ENCODE data around the gene EHBP1L1.

EHBP1L1 gene

DNA sequence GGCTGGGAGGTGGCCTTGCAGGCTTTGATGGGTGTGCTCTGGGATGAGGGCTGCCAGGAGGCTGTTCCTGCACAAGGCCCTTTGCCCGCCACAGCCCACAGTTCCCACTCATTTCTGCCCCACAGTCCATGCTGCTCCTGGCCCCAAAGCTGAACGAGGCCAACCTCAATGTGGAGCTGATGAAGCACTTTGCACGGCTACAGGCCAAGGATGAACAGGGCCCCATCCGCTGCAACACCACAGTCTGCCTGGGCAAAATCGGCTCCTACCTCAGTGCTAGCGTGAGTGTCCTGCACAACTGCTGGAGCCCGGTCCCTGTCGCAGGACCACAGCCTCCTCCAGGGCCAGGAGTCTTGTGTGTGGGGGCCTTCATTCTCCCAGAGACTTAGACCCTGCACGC is 40.8 kb upstream of the EHBP1L1 start:
- no peak for TF ChIP-seq ISL1 (CRISPR knock-in tag; IDR thresholded peaks at IDR 0.05)
- no peak for TF ChIP-seq ZNF565 (CRISPR knock-in tag; conservative IDR thresholded peaks at IDR 0.05; ENCODE audit: low read depth)
- TF ChIP-seq, protein P1, sequence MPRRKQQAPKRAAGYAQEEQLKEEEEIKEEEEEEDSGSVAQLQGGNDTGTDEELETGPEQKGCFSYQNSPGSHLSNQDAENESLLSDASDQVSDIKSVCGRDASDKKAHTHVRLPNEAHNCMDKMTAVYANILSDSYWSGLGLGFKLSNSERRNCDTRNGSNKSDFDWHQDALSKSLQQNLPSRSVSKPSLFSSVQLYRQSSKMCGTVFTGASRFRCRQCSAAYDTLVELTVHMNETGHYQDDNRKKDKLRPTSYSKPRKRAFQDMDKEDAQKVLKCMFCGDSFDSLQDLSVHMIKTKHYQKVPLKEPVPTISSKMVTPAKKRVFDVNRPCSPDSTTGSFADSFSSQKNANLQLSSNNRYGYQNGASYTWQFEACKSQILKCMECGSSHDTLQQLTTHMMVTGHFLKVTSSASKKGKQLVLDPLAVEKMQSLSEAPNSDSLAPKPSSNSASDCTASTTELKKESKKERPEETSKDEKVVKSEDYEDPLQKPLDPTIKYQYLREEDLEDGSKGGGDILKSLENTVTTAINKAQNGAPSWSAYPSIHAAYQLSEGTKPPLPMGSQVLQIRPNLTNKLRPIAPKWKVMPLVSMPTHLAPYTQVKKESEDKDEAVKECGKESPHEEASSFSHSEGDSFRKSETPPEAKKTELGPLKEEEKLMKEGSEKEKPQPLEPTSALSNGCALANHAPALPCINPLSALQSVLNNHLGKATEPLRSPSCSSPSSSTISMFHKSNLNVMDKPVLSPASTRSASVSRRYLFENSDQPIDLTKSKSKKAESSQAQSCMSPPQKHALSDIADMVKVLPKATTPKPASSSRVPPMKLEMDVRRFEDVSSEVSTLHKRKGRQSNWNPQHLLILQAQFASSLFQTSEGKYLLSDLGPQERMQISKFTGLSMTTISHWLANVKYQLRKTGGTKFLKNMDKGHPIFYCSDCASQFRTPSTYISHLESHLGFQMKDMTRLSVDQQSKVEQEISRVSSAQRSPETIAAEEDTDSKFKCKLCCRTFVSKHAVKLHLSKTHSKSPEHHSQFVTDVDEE (CRISPR knock-in tag; IDR thresholded peaks at IDR 0.05), result no peak
- no peak for TF ChIP-seq CSDC2 (CRISPR knock-in tag; IDR thresholded peaks at IDR 0.05)
- no peak for TF ChIP-seq CSRNP3 (CRISPR knock-in tag; IDR thresholded peaks at IDR 0.05)
- no peak for TF ChIP-seq ESRRG (CRISPR knock-in tag; IDR thresholded peaks at IDR 0.05)
- no peak for TF ChIP-seq ZC3H10 (CRISPR knock-in tag; IDR thresholded peaks at IDR 0.05)
- no peak for TF ChIP-seq ZFP30 (CRISPR knock-in tag; IDR thresholded peaks at IDR 0.05)
- no peak for TF ChIP-seq CREB5 (CRISPR knock-in tag; IDR thresholded peaks at IDR 0.05; ENCODE audit: low read depth)
- no peak for TF ChIP-seq RARB (CRISPR knock-in tag; IDR thresholded peaks at IDR 0.05)
- TF ChIP-seq ARNTL (CRISPR knock-in tag; IDR thresholded peaks at IDR 0.05; ENCODE audit: borderline replicate concordance, low read depth), result no peak
- TF ChIP-seq, protein P2, sequence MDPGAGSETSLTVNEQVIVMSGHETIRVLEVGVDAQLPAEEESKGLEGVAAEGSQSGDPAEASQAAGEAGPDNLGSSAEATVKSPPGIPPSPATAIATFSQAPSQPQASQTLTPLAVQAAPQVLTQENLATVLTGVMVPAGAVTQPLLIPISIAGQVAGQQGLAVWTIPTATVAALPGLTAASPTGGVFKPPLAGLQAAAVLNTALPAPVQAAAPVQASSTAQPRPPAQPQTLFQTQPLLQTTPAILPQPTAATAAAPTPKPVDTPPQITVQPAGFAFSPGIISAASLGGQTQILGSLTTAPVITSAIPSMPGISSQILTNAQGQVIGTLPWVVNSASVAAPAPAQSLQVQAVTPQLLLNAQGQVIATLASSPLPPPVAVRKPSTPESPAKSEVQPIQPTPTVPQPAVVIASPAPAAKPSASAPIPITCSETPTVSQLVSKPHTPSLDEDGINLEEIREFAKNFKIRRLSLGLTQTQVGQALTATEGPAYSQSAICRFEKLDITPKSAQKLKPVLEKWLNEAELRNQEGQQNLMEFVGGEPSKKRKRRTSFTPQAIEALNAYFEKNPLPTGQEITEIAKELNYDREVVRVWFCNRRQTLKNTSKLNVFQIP (CRISPR knock-in tag; IDR thresholded peaks at IDR 0.05; ENCODE audit: borderline replicate concordance, low read depth), result no peak
- TF ChIP-seq OSR1 (CRISPR knock-in tag; IDR thresholded peaks at IDR 0.05), result no peak
- TF ChIP-seq GLIS3 (CRISPR knock-in tag; IDR thresholded peaks at IDR 0.05), result no peak
- TF ChIP-seq ZFP3 (CRISPR knock-in tag; IDR thresholded peaks at IDR 0.05), result no peak
- TF ChIP-seq BACH2 (CRISPR knock-in tag; IDR thresholded peaks at IDR 0.05; ENCODE audit: borderline replicate concordance), result no peak
- TF ChIP-seq ZNF8 (CRISPR knock-in tag; IDR thresholded peaks at IDR 0.05), result no peak
- no peak for TF ChIP-seq PATZ1 (CRISPR knock-in tag; IDR thresholded peaks at IDR 0.05; ENCODE audit: borderline replicate concordance)
- TF ChIP-seq TCF4 (CRISPR knock-in tag; IDR thresholded peaks at IDR 0.05; ENCODE audit: borderline replicate concordance), result no peak
- ATAC-seq, result no peak; the same call in 2 of the 3 replicates

DNA sequence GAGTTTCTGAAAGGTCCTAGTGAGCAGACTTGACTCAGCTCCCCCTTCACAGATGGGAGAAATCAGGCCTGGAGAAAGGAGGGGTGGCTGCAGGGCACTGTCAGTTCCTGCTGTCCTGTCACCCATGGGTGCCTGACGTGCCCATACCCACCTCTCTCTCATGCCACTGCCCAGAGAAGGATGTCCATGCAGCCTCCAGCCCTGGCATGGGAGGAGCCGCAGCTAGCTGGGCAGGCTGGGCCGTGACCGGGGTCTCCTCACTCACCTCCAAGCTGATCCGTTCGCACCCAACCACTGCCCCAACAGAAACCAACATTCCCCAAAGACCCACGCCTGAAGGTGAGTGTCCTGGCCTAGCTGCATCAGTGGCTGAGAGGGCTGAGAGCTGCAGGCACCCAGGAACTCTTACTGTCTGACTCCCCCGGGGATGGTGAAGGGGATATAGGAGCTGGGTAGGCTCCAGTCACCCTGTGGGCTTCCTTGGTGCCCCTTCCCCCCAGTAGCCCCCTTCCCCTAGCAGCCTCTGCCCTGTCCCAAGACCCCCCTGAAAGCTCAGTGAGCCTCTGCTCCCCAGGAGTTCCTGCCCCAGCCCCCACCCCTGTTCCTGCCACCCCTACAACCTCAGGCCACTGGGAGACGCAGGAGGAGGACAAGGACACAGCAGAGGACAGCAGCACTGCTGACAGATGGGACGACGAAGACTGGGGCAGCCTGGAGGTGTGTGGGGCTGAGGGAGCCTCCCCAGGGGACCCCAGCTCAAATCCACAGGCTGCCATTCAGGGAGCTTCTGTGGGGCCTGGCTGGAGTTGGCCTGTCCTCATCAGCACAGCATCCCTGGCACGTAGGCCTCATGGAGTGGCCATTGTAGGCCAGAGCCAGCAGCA is 39.2 kb upstream of the EHBP1L1 start:
- ATAC-seq, result no peak
- TF ChIP-seq CSRNP3 (CRISPR knock-in tag; IDR thresholded peaks at IDR 0.05), result no peak
- no peak for TF ChIP-seq ARNTL (CRISPR knock-in tag; IDR thresholded peaks at IDR 0.05; ENCODE audit: borderline replicate concordance, low read depth)
- no peak for TF ChIP-seq ZNF565 (CRISPR knock-in tag; conservative IDR thresholded peaks at IDR 0.05; ENCODE audit: low read depth)
- TF ChIP-seq ZNF70 (CRISPR knock-in tag; IDR thresholded peaks at IDR 0.05), result no peak
- no peak for TF ChIP-seq PPARA (CRISPR knock-in tag; IDR thresholded peaks at IDR 0.05; ENCODE audit: borderline replicate concordance)
- TF ChIP-seq TOX (CRISPR knock-in tag; IDR thresholded peaks at IDR 0.05; ENCODE audit: borderline replicate concordance), result no peak
- TF ChIP-seq BACH2 (CRISPR knock-in tag; IDR thresholded peaks at IDR 0.05; ENCODE audit: borderline replicate concordance), result no peak
- TF ChIP-seq PATZ1 (CRISPR knock-in tag; IDR thresholded peaks at IDR 0.05; ENCODE audit: borderline replicate concordance), result no peak
- no peak for TF ChIP-seq ZC3H10 (CRISPR knock-in tag; IDR thresholded peaks at IDR 0.05)
- no peak for TF ChIP-seq ZFP3 (CRISPR knock-in tag; IDR thresholded peaks at IDR 0.05)
- no peak for TF ChIP-seq CSDC2 (CRISPR knock-in tag; IDR thresholded peaks at IDR 0.05)
